Fibroblast of the aortic adventitia (primary cell): Measurements from ENCODE around the gene CLASP1. TPM values are rescaled to one million over a fixed set of nuclear protein-coding genes. Genes with fewer than 3 reads are reported as not detected.

Source experiments
- DNase-seq: peaks from one replicate; pipeline ENCODE4 v3.0.0-alpha.2; 2010; ENCODE audit warnings: low read depth
- H3K4me3 ChIP-seq: 2 replicates; pipeline ENCODE4 v1.5.1; 2011; ENCODE audit warnings: low read depth, mild to moderate bottlenecking, control low read depth, low read length, moderate library complexity
- CTCF ChIP-seq: IDR thresholded peaks from 2 replicates; pipeline ENCODE4 v1.5.1; 2011; ENCODE audit warnings: mild to moderate bottlenecking, low read length, control low read depth, inconsistent platforms; ENCODE audit not compliant: insufficient read depth
- small RNA-seq: library from RNA; depleted of rRNA; stranded (forward); fragments of <200 nt; gene quantifications from one replicate; pipeline ENCODE3, GENCODE V24; 2012
- total RNA-seq: library from RNA; depleted of rRNA; stranded (reverse); fragments of >200 nt; gene quantifications from 2 replicates; pipeline ENCODE4 v1.2.3, GENCODE V29; 2012; ENCODE audit warnings: low replicate concordance

The CLASP1 gene
- total RNA-seq, 1 donor: 45.6 TPM

DNA sequence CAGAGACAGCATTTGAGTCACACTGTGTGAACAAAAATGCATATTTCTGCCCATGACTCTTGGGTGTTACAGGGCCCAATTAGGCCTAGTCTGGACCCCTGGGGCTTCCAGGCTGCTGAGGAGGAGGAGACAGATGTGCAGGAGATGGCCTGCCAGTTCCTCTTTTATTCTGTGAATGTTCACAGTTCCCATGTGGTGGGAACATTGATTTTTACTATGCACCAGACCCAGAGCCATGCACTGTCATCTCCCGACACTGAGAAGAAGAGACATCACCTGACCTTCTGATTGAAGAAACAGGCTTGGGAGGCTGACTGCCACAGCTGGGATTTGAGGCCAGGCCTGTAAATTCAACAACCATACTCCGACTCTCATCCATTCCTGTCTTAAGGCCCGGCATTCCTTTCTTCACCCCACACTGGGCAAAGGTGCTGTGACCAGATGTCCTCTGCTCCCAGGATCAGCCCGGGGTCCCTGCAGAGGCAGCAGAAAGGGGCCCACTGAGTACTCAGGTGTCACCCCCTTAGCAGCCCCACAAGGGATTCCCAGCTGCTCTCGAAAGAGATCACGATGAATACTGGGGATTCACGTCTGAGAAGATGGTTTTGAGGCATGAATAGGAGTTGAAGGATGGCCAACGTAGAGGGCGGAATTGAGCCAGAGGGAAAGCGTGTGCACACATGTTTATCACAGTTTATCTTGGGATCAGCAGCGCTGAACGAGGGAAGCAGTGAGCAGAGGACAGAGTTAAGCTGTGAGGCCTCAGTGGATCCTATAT is 360.6 kb downstream of the CLASP1 start:
- no peak for TF ChIP-seq CTCF
- no peak overlapping the region for H3K4me3 ChIP-seq
- DNase-seq: no peak

DNA sequence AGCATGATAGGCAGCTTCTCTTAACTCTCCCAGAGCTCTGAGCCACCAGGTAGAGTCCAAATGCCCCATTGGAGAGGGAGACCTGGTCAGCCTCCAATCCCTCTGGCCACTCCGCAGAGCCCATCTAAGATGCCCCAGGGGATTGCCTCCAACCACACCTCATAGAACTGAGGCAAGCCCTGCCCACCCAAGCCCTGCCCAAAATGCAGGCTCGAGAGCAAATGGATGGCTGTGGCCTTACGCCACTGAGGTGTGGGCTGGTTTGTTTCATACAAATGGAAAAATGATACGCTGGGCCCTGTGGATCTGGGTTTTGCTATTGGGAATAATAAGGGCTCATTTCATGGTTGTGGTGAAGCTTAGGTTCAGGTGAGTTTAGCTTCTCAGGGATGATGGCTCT is 361.3 kb downstream of the CLASP1 start:
- no peak overlapping the region for H3K4me3 ChIP-seq
- TF ChIP-seq CTCF: no peak
- no peak for DNase-seq

Small RNAs within 50 kb of the gene (small RNA-seq; reads per million reads assigned to genes)
- gene RF00019 (not detected), gene RNU4ATAC (499 reads per million, percentile 99 among the genes with 10 or more reads in this experiment)

Other genes with a start within 250 kb of the CLASP1 start
- under 0.01 TPM in 1 of 2 replicates, not detected in the other for gene RNU4ATAC, start 118.6 kb downstream of the CLASP1 start, total RNA-seq
- gene NIFK, start 87.4 kb upstream of the CLASP1 start, total RNA-seq: 49.5 and 176 TPM in 2 replicates
- gene TSN, start 106.2 kb upstream of the CLASP1 start, total RNA-seq: 56.8 and 69.0 TPM in 2 replicates